Measurements from ENCODE around the gene ARHGAP28. TPM values are rescaled to one million over a fixed set of nuclear protein-coding genes. Genes with fewer than 3 reads are reported as not detected.

ARHGAP28 gene, protein sequence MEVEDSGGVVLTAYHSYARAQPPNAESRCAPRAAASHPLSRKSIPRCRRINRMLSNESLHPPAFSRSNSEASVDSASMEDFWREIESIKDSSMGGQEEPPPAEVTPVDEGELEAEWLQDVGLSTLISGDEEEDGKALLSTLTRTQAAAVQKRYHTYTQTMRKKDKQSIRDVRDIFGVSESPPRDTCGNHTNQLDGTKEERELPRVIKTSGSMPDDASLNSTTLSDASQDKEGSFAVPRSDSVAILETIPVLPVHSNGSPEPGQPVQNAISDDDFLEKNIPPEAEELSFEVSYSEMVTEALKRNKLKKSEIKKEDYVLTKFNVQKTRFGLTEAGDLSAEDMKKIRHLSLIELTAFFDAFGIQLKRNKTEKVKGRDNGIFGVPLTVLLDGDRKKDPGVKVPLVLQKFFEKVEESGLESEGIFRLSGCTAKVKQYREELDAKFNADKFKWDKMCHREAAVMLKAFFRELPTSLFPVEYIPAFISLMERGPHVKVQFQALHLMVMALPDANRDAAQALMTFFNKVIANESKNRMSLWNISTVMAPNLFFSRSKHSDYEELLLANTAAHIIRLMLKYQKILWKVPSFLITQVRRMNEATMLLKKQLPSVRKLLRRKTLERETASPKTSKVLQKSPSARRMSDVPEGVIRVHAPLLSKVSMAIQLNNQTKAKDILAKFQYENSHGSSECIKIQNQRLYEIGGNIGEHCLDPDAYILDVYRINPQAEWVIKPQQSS
- total RNA-seq = not detected

DNA sequence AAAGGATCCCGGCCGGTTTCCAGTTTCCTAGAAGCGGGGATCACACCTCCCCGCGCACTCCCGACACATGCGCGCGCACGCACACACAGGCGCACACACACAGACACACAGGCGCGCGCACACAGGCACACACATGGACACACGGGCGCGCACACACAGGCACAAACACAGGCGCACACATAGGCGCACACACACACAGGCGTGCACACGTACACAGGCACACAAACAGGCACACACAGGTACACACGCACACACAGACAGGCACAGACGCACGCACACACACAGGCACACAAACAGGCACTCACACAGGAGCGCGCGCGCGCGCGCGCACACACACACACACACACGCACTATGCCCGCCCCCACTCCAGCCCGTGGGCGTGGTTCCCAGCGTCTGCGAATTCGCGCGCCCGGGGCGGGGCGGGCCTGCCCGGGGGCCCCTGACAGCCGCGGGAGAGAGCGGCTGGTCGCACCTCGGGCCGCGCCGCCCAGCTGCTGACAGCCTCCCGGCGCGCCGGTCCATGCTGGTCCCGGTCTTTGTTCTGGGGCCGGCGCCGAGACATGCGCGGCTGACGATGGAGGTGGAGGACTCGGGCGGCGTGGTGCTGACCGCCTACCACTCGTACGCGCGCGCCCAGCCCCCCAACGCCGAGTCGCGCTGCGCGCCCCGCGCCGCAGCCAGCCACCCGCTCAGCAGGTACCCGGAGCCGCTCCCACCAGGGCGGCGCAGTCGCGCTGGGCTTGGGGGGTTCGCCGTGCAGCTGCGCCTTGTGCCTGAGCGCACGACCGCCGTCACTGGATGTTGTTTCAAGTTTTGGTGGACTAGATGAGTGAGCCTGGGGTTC is at the start of gene ARHGAP28:
Gene ARHGAP28, plus strand, starts transcription at position 470 of the 845 bp plus-strand sequence. Its CDS starts 106 bp downstream, at position 576.
- H3K4me1 Mint-ChIP-seq (ENCODE audit: low read depth) = no peaks in the 10 kb centered on the region
- peaks cover 29% of the 10 kb centered on the region for H3K27me3 Mint-ChIP-seq (ENCODE audit: low read depth)
- peaks cover 0 to 3% of the 10 kb centered on the region in 2 donors for H3K9me3 Mint-ChIP-seq
- peak within 1 kb of the TSS; percentile 63 to 68 for H3K4me3 Mint-ChIP-seq
- ATAC-seq (replicated peaks in 1 of 2) (peak; percentile 42 to 51), DNase-seq (peak; percentile 1 to 8)
- no peak within 1 kb of the TSS for H3K27ac Mint-ChIP-seq
- no peaks in the 10 kb centered on the region for H3K36me3 Mint-ChIP-seq (ENCODE audit: insufficient read depth in 2 of 2)

DNA sequence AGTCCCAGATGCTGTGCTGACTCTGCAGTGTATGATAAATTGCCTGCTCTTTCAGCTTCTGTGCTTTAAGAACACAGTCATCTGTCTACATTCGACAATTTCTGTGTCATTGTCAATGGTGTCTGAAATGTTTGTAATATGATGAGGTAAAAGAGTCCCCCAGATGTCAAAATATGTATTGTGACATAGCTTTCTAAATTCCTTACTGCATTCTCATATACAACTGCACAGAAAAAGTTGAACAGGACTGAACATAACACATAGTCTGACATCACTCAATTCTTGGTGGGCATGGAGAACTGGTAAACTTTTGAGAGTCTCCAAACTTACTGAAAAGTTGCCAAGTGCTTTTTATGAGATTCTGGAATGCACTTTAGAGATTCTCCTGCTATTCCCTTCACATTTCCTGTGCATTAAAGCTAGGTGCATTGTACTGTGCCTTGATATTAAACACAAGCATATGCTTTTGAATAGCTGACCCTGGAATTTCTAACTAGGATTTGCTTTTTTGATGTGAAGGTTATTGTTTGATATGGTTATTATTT is 48.1 kb upstream of the ARHGAP28 start:
- H3K4me1 Mint-ChIP-seq (ENCODE audit: low read depth) = no peaks in the 10 kb centered on the region
- H3K36me3 Mint-ChIP-seq (ENCODE audit: insufficient read depth in 2 of 2) = no peaks in the 10 kb centered on the region
- ATAC-seq (replicated peaks in 1 of 2) (no peak), DNase-seq (no peak)
- H3K4me3 Mint-ChIP-seq = no peak overlapping the region
- H3K27me3 Mint-ChIP-seq (ENCODE audit: low read depth) = no peaks in the 10 kb centered on the region
- peaks cover 0 to 2% of the 10 kb centered on the region in 2 donors for H3K9me3 Mint-ChIP-seq
- H3K27ac Mint-ChIP-seq = no peak overlapping the region

DNA sequence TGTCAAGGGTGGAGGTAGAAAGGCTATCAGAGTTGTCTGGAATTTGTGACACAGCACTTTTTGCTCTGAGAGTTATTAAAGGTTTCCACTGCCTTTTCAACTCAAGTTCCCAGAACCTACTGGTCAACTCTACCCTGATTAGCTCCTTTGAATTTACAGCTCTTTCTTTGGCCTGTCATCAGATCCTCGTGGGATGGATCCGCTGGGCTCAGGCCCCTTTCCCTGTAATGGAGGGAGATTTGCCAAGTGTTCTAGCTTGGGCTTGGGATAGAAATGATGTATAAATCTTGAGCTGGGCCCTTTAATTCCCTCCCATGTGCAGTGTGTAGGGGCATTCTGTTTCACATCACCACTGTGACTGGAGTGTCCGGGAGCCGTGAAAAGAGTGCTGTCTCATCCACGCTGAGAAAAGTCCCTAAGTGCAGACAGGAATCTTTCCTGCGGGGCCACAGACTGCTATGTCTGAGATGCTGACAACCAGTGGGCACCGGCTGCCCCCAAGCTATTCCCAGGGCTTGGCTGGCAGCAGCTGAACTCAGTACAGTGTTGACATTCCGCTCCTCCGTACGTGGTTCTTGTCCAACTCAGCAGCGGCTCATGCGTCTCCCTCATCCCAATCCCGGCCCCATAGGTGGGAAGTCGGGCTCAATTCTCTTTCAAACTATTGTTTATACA is 46.9 kb upstream of the ARHGAP28 start:
- no peak for DNase-seq
- Mint-ChIP-seq H3K9me3 (peaks cover 0 to 3% of the 10 kb centered on the region in 2 donors), H3K4me1 (ENCODE audit: low read depth) (no peaks in the 10 kb centered on the region), H3K27me3 (ENCODE audit: low read depth) (no peaks in the 10 kb centered on the region), H3K36me3 (ENCODE audit: insufficient read depth in 2 of 2) (no peaks in the 10 kb centered on the region), H3K27ac (no peak overlapping the region), H3K4me3 (no peak overlapping the region)
- ATAC-seq (replicated peaks in 1 of 2) = no peak

DNA sequence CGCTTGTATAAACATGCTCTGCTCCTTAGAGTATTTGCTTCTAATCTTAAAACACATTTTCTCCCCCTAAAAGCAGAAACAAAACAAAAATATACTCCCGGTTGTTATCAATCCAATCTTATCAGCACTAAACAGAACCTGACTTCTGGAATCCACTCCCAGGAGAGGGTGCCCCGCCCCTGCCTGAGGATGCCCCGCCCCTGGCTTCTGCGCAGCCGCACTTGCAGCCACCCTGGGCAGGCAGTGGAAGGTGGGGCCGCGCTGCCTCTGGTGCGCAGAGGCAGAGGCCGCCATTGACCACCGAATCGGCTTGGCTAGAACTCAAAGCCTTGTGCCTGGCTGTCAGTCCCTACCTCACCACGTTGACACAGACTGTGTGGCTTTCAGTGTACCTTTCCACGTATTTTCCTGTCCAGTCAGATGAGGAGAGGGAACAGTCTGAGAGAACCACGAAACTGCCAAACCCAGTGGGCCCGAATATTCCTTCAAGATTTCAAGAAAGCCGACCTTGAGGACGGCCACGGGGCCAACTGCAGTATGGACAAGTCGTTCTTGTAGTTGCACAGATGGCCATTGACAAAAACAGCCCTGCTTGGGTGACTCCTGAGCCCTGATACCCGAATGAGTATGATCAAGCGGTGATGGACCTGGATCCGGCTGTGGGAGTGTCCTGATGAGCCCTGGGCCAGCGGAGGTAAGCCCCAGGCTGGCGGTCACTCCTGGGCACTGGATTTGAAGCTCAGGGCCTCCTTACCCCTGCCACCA is 46.2 kb upstream of the ARHGAP28 start:
- DNase-seq (no peak), ATAC-seq (replicated peaks in 1 of 2) (no peak)
- Mint-ChIP-seq H3K4me3 (no peak overlapping the region), H3K27ac (no peak overlapping the region), H3K36me3 (ENCODE audit: insufficient read depth in 2 of 2) (no peaks in the 10 kb centered on the region), H3K4me1 (ENCODE audit: low read depth) (no peaks in the 10 kb centered on the region), H3K9me3 (peaks cover 2 to 5% of the 10 kb centered on the region in 2 donors), H3K27me3 (ENCODE audit: low read depth) (no peaks in the 10 kb centered on the region)

DNA sequence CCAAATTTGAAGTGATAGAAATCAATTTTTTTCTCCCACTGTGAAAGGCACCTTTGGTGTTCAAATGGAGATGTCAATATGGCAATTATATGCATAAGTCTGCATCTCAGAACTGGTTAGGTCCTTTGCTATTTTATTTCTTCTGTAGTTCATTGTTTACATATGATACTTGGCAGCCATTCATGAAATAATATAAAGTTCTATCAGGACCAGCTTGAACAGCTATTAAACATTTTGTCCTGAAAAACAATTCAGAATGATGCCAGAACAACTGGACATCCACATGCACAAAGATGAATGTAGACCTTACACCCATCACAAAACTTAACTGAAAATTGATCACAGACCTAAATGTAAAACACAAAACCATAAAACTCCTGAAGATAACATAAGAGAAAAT is 41.8 kb upstream of the ARHGAP28 start:
- H3K9me3 Mint-ChIP-seq = peaks cover 3 to 7% of the 10 kb centered on the region in 2 donors
- H3K4me3 Mint-ChIP-seq = no peak overlapping the region
- no peak overlapping the region for H3K27ac Mint-ChIP-seq
- no peaks in the 10 kb centered on the region for H3K27me3 Mint-ChIP-seq (ENCODE audit: low read depth)
- ATAC-seq (replicated peaks in 1 of 2) = no peak
- H3K4me1 Mint-ChIP-seq (ENCODE audit: low read depth) = no peaks in the 10 kb centered on the region
- no peak for DNase-seq
- no peaks in the 10 kb centered on the region for H3K36me3 Mint-ChIP-seq (ENCODE audit: insufficient read depth in 2 of 2)

DNA sequence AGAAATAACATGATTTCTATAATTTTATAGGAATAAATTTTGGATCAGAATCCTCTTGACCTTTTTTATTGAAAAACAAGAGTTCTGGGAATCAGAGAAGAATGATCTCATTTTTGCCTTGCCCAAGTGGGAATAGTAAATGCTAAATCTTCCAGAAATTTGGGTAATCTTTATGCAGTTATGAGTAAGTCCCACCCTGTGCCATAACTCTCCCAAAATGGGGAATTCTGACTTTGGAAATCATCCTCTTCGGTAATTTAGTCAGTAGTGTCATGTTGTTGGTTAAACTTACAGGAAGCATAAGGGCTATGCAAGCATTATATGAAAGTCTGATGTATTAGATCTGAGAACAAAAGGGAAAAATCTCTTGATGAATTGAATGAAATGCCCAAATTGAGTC is 20.6 kb upstream of the ARHGAP28 start:
- no peak overlapping the region for H3K4me3 Mint-ChIP-seq
- no peaks in the 10 kb centered on the region for H3K27me3 Mint-ChIP-seq (ENCODE audit: low read depth)
- H3K9me3 Mint-ChIP-seq = peaks cover 9 to 10% of the 10 kb centered on the region in 2 donors
- no peak for ATAC-seq (replicated peaks in 1 of 2)
- DNase-seq = no peak
- H3K36me3 Mint-ChIP-seq (ENCODE audit: insufficient read depth in 2 of 2) = peaks cover 0 to 3% of the 10 kb centered on the region in 2 donors
- H3K4me1 Mint-ChIP-seq (ENCODE audit: low read depth) = no peaks in the 10 kb centered on the region
- no peak overlapping the region for H3K27ac Mint-ChIP-seq

DNA sequence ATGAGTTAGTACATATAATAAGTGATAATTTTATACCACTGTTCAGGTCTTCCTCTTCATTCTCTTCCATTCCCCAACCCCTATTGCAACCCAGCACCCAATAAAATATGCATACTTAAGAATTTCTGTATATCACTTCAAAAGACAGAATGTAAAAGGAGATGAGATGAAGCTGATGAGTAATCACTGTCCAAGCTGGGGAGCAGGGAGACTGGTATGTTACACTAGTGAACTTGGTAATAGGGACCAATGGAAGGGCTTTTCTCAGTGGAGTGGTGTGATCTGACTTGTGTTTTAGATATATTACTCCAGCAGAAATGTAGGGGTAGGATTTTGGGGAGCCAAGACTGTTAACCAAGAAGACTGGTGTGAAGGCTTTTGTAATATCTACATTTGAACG is 18.0 kb upstream of the ARHGAP28 start:
- H3K27me3 Mint-ChIP-seq (ENCODE audit: low read depth) = no peaks in the 10 kb centered on the region
- peaks cover 0 to 3% of the 10 kb centered on the region in 2 donors for H3K36me3 Mint-ChIP-seq (ENCODE audit: insufficient read depth in 2 of 2)
- no peak for DNase-seq
- no peak overlapping the region for H3K4me3 Mint-ChIP-seq
- no peak for ATAC-seq (replicated peaks in 1 of 2)
- H3K9me3 Mint-ChIP-seq = peaks cover 10 to 12% of the 10 kb centered on the region in 2 donors
- no peaks in the 10 kb centered on the region for H3K4me1 Mint-ChIP-seq (ENCODE audit: low read depth)
- no peak overlapping the region for H3K27ac Mint-ChIP-seq

DNA sequence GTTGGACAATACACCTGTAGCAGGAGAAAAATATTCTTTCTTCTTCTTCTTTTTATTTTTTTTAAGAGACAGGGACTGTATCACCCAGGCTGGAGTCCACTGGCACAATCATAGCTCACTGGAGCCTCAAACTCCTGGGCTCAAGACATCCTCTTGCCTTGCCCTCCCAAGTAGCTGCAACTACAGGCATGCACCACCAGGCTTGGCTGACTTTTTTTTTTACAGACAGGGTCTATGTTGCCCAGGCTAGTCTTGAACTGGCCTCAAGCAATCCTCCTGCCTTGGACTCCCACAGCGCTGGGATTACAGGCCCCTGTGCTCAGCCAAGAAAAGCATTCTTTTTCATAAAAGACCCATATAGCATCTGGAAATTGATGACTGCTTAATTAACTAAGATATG is 17.1 kb upstream of the ARHGAP28 start:
- H3K27me3 Mint-ChIP-seq (ENCODE audit: low read depth) = no peaks in the 10 kb centered on the region
- no peak overlapping the region for H3K27ac Mint-ChIP-seq
- DNase-seq (no peak), ATAC-seq (replicated peaks in 1 of 2) (no peak)
- peaks cover 0 to 3% of the 10 kb centered on the region in 2 donors for H3K36me3 Mint-ChIP-seq (ENCODE audit: insufficient read depth in 2 of 2)
- peaks cover 7 to 12% of the 10 kb centered on the region in 2 donors for H3K9me3 Mint-ChIP-seq
- H3K4me1 Mint-ChIP-seq (ENCODE audit: low read depth) = no peaks in the 10 kb centered on the region
- no peak overlapping the region for H3K4me3 Mint-ChIP-seq

DNA sequence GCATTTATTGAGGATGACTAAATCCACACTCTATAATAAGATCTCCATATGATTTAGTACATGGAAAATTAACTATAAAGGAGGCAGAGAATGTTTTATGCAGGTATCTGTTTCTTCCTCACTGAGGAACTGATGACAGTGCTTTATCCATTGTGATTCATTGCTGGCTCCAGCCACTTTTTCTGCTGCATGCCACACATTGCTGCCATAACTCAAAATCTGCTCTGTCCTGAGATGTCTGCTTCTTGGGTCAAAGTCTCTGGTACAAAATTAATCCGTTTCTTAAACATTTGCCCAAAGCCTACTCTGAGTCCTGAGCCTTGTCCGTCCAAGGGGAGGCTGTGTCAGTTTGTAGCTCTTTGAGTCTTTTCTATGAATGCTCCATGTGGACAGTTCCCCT is 15.5 kb upstream of the ARHGAP28 start:
- DNase-seq (no peak), ATAC-seq (replicated peaks in 1 of 2) (no peak)
- H3K36me3 Mint-ChIP-seq (ENCODE audit: insufficient read depth in 2 of 2) = peaks cover 0 to 3% of the 10 kb centered on the region in 2 donors
- peaks cover 7 to 9% of the 10 kb centered on the region in 2 donors for H3K9me3 Mint-ChIP-seq
- H3K27me3 Mint-ChIP-seq (ENCODE audit: low read depth) = no peaks in the 10 kb centered on the region
- no peak overlapping the region for H3K4me3 Mint-ChIP-seq
- no peaks in the 10 kb centered on the region for H3K4me1 Mint-ChIP-seq (ENCODE audit: low read depth)
- H3K27ac Mint-ChIP-seq = no peak overlapping the region

DNA sequence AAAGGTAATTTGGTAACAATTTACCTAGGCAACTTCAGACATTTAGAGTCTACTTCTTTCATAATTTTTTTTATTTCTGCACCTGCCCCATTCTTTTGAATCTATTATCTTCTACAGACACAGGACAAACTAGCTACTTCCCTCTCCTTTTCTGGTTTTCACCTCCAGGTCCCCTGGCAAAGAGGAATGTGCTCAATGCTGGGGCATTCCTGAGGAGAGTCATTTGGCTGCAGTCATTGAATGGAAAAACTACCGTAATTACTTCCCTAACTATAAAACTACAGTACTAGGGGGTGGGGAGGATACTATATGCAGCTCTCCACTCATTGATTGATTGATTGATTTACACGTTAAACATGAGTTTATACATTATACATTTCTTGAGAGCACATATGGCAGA is 11.2 kb upstream of the ARHGAP28 start:
- ATAC-seq (replicated peaks in 1 of 2) = no peak
- peaks cover 4 to 6% of the 10 kb centered on the region in 2 donors for H3K9me3 Mint-ChIP-seq

DNA sequence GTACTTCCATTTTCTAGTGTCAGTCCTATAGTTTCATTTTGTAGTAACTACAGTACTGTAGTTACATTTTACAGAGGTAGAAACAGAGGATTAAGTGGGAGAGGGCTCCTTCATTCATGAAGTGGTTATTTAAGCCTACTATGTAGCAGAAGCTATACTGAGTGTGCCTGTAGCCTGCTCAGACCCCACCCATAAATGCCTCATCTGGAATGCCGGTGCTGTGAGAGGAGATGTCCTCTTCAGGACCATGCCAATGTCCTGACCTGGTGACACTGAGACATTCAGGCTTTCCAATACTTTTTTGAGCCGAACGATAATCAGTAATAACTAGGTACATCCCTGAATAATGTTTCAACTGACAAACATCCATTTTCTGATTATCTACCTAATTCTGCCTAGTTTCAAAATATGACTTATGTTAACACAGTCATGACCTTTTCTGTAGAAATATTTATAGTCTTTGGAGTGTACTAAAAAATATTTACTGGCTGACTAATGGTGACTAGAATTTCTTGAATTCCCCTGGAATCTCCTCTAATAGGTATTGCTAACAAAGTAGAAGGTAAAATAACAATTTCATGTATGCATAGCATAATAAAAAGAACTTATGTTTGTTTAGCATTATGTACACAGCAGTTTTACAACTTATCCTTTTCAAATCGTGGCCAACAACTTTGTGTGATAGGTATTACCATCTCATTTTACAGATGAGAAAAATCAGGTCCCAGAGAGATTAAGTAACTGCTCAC is 10.2 kb upstream of the ARHGAP28 start:
- Mint-ChIP-seq H3K36me3 (ENCODE audit: insufficient read depth in 2 of 2) (no peaks in the 10 kb centered on the region), H3K4me3 (no peak overlapping the region), H3K9me3 (peaks cover 3 to 6% of the 10 kb centered on the region in 2 donors), H3K4me1 (ENCODE audit: low read depth) (no peaks in the 10 kb centered on the region), H3K27me3 (ENCODE audit: low read depth) (no peaks in the 10 kb centered on the region), H3K27ac (no peak overlapping the region)
- DNase-seq (no peak), ATAC-seq (replicated peaks in 1 of 2) (no peak)

More for the DNA sequence above, 11.2 kb upstream of the ARHGAP28 start:
- no peaks in the 10 kb centered on the region for H3K27me3 Mint-ChIP-seq (ENCODE audit: low read depth)
- no peaks in the 10 kb centered on the region for H3K4me1 Mint-ChIP-seq (ENCODE audit: low read depth)
- DNase-seq = no peak
- no peaks in the 10 kb centered on the region for H3K36me3 Mint-ChIP-seq (ENCODE audit: insufficient read depth in 2 of 2)
- H3K4me3 Mint-ChIP-seq = no peak overlapping the region
- H3K27ac Mint-ChIP-seq = no peak overlapping the region

Data from activated T-cell treated with anti-CD3 and anti-CD28 coated beads, Interleukin-2, amount 50 U/mL, for 72 hours (primary cell).